H1 (cell line): Measurements from ENCODE around the gene KLHL7. TPM values are rescaled to one million over a fixed set of nuclear protein-coding genes. Genes with fewer than 3 reads are reported as not detected.

Experiments
- CTCF ChIA-PET: fragments of 300-600 bp; sonication (Branson Sonifier 250); formaldehyde crosslinking; loops from one replicate; lab custom pipeline; 2021; ENCODE audit not compliant: partially characterized antibody; lab: Charles Lee
- POLR2A ChIA-PET: fragments of 300-600 bp; sonication (Branson Sonifier 250); formaldehyde crosslinking; loops from one replicate; lab custom pipeline; 2021; ENCODE audit warnings: inconsistent platforms; ENCODE audit not compliant: partially characterized antibody; lab: Charles Lee
- DNase-seq, 2 experiments: peaks; one replicate each; pipeline versions ENCODE4 v3.0.0 to v3.0.0-alpha.2; 2010 to 2022; ENCODE audit warnings: low spot score in 2 of 2, low read depth in 1 of 2, mixed read lengths in 1 of 2
- FAIRE-seq: peaks from 2 replicates; lab custom pipeline; 2011; peaks lifted over from hg19 to GRCh38; lab: Jason Lieb, UNC
- H2AFZ ChIP-seq: 2 replicates; pipeline ENCODE4 v1.8.1; 2012; ENCODE audit warnings: low read length, inconsistent platforms
- H2AK5ac ChIP-seq: 2 replicates; pipeline ENCODE4 v1.6.1; 2013; ENCODE audit warnings: low read depth, low read length
- H2BK120ac ChIP-seq: replicated peaks from 2 replicates; pipeline ENCODE3; 2013; ENCODE audit warnings: low read depth, low read length, inconsistent platforms
- H2BK12ac ChIP-seq: 2 replicates; pipeline ENCODE4 v1.6.1; 2013; ENCODE audit warnings: low read depth, low read length
- H2BK15ac ChIP-seq: 2 replicates; pipeline ENCODE4 v1.6.1; 2013; ENCODE audit warnings: low read length
- H2BK20ac ChIP-seq: 2 replicates; pipeline ENCODE4 v1.6.1; 2013; ENCODE audit warnings: low read length
- H2BK5ac ChIP-seq: 2 replicates; pipeline ENCODE4 v1.6.1; 2013; ENCODE audit warnings: low read depth, low read length
- H3K14ac ChIP-seq: 2 replicates; pipeline ENCODE4 v1.6.1; 2013; ENCODE audit warnings: inconsistent platforms; ENCODE audit not compliant: insufficient read length
- H3K18ac ChIP-seq: 2 replicates; pipeline ENCODE4 v1.6.1; 2013; ENCODE audit warnings: low read length; ENCODE audit errors: extremely low read depth
- H3K23ac ChIP-seq: 2 replicates; pipeline ENCODE4 v1.6.1; 2013; ENCODE audit warnings: inconsistent platforms; ENCODE audit not compliant: insufficient read length
- H3K23me2 ChIP-seq: 2 replicates; pipeline ENCODE4 v1.6.1; 2013; ENCODE audit warnings: low read depth, low read length
- H3K27ac ChIP-seq: 2 replicates; pipeline ENCODE4 v1.6.1; 2011; ENCODE audit warnings: low read depth, low read length, inconsistent platforms
- H3K27me3 ChIP-seq, 4 experiments: replicated peaks in 1 of 4; 1 replicate in 1 of 4; 2 replicates in 3 of 4; pipeline versions ENCODE4 v1.6.1 to v1.8.1; 2011 to 2013; ENCODE audit warnings: low read length in 3 of 4, mild to moderate bottlenecking in 3 of 4, inconsistent platforms in 2 of 4, mixed read lengths in 2 of 4, moderate library complexity in 1 of 4; ENCODE audit not compliant: control insufficient read depth in 3 of 4, insufficient read depth in 3 of 4; ENCODE audit errors: extremely low read depth in 1 of 4
- H3K36me3 ChIP-seq, 4 experiments: 2 replicates each; pipeline versions ENCODE4 v1.6.1 to v1.8.1; 2011 to 2013; ENCODE audit warnings: mild to moderate bottlenecking in 4 of 4, low read length in 3 of 4, moderate library complexity in 2 of 4, control low read depth in 1 of 4, inconsistent platforms in 1 of 4; ENCODE audit not compliant: insufficient read depth in 4 of 4, control insufficient read depth in 2 of 4
- H3K4ac ChIP-seq: replicated peaks from 2 replicates; pipeline ENCODE3; 2013; ENCODE audit warnings: low read length, low read depth, mixed read lengths, inconsistent platforms; ENCODE audit not compliant: insufficient read length
- H3K4me1 ChIP-seq, 4 experiments: replicated peaks in 1 of 4; 1 replicate in 1 of 4; 2 replicates in 3 of 4; pipeline versions ENCODE4 v1.6.1 to v1.8.1; 2011 to 2013; ENCODE audit warnings: low read length in 3 of 4, inconsistent platforms in 2 of 4, mixed read lengths in 1 of 4; ENCODE audit not compliant: insufficient read depth in 4 of 4, control insufficient read depth in 3 of 4
- H3K4me2 ChIP-seq, 2 experiments: 2 replicates each; pipeline versions ENCODE4 v1.6.1 to v1.8.1; 2011 to 2013; ENCODE audit warnings: low read depth in 2 of 2, low read length in 2 of 2, control low read depth in 1 of 2, inconsistent platforms in 1 of 2, mild to moderate bottlenecking in 1 of 2; ENCODE audit not compliant: insufficient read depth in 1 of 2
- H3K4me3 ChIP-seq, 4 experiments: fragments of 200-600, 300-600 bp in 1 of 4; sonication (generic), shearing (Covaris generic), sonication (Bioruptor Twin) in 1 of 4; 2 replicates each; pipeline versions ENCODE4 v1.5.1 to v1.8.1; 2011 to 2016; ENCODE audit warnings: low read length in 4 of 4, low read depth in 3 of 4, control low read depth in 2 of 4, inconsistent platforms in 2 of 4, mild to moderate bottlenecking in 2 of 4, mixed read lengths in 1 of 4, moderate library complexity in 1 of 4; ENCODE audit not compliant: insufficient read depth in 2 of 4; ENCODE audit errors: extremely low read depth in 1 of 4
- H3K56ac ChIP-seq: replicated peaks from 2 replicates; pipeline ENCODE3; 2013; ENCODE audit warnings: low read depth, mild to moderate bottlenecking, mixed read lengths, low read length, inconsistent platforms; ENCODE audit not compliant: insufficient read length
- H3K79me1 ChIP-seq: 2 replicates; pipeline ENCODE4 v1.6.1; 2013; ENCODE audit warnings: low read depth, low read length, control low read depth
- H3K79me2 ChIP-seq, 2 experiments: 2 replicates each; pipeline versions ENCODE4 v1.6.1 to v1.8.1; 2012 to 2013; ENCODE audit warnings: low read length in 2 of 2, mild to moderate bottlenecking in 2 of 2, inconsistent platforms in 1 of 2; ENCODE audit not compliant: insufficient read depth in 2 of 2, control insufficient read depth in 1 of 2
- H3K9ac ChIP-seq, 4 experiments: replicated peaks in 1 of 4; 1 replicate in 1 of 4; 2 replicates in 3 of 4; pipeline versions ENCODE4 v1.6.1 to v1.8.1; 2011 to 2013; ENCODE audit warnings: low read depth in 3 of 4, low read length in 3 of 4, control low read depth in 2 of 4, mild to moderate bottlenecking in 2 of 4, moderate library complexity in 2 of 4, inconsistent platforms in 1 of 4; ENCODE audit errors: extremely low read depth in 1 of 4
- H3K9me3 ChIP-seq, 2 experiments: 2 replicates each; pipeline versions ENCODE4 v1.6.1 to v1.8.1; 2012 to 2013; ENCODE audit warnings: mild to moderate bottlenecking in 2 of 2, moderate library complexity in 2 of 2, control low read depth in 1 of 2, inconsistent platforms in 1 of 2, low read depth in 1 of 2, low read length in 1 of 2, mixed read lengths in 1 of 2; ENCODE audit not compliant: insufficient read depth in 2 of 2
- H4K20me1 ChIP-seq, 2 experiments: replicated peaks in 1 of 2; 2 replicates each; pipeline versions ENCODE3 to v1.8.1; 2011 to 2013; ENCODE audit warnings: inconsistent platforms in 2 of 2, low read length in 2 of 2, mild to moderate bottlenecking in 1 of 2; ENCODE audit not compliant: insufficient read depth in 2 of 2, control insufficient read depth in 1 of 2
- H4K5ac ChIP-seq: 2 replicates; pipeline ENCODE4 v1.6.1; 2013; ENCODE audit warnings: low read length, low read depth, mixed read lengths, inconsistent platforms; ENCODE audit not compliant: insufficient read length
- H4K8ac ChIP-seq: 2 replicates; pipeline ENCODE4 v1.8.0; 2013; ENCODE audit warnings: mild to moderate bottlenecking, moderate library complexity, low read length, inconsistent platforms; ENCODE audit not compliant: insufficient read depth; ENCODE audit errors: extremely low read depth
- H4K91ac ChIP-seq: replicated peaks from 2 replicates; pipeline ENCODE3; 2013; ENCODE audit warnings: low read length, mixed read lengths, inconsistent platforms; ENCODE audit not compliant: insufficient read length
- CBX5 ChIP-seq: fragments of 300-800, 300-1000 bp; sonication (generic); IDR thresholded peaks from 2 replicates; pipeline ENCODE4 v1.7.1; 2016; ENCODE audit warnings: antibody characterized with exemption, low read length, low read depth
- CEBPB ChIP-seq: IDR thresholded peaks from 2 replicates; pipeline ENCODE4 v1.6.1; 2012; ENCODE audit warnings: low read depth, low read length
- EZH2 ChIP-seq: fragments of 200-600 bp; sonication (generic); IDR thresholded peaks from 2 replicates; pipeline ENCODE4 v1.7.1; 2012; ENCODE audit warnings: low read depth, mild to moderate bottlenecking, moderate library complexity, low read length, inconsistent platforms; ENCODE audit not compliant: severe bottlenecking
- GABPA ChIP-seq: IDR thresholded peaks from 2 replicates; pipeline ENCODE4 v1.6.1; 2011; ENCODE audit warnings: mild to moderate bottlenecking, low read length, moderate library complexity, borderline replicate concordance; ENCODE audit not compliant: insufficient read depth
- HDAC6 ChIP-seq: IDR thresholded peaks from one replicate; pipeline ENCODE4 v1.7.1; 2012; ENCODE audit warnings: low read depth, mild to moderate bottlenecking, inconsistent platforms, low read length, moderate library complexity
- JUN ChIP-seq: IDR thresholded peaks from 2 replicates; pipeline ENCODE4 v1.6.1; 2011; ENCODE audit warnings: low read depth, mild to moderate bottlenecking, improper control_type of control experiment, low read length
- NANOG ChIP-seq: IDR thresholded peaks from 2 replicates; pipeline ENCODE4 v1.6.1; 2011; ENCODE audit warnings: low read length, low read depth, mild to moderate bottlenecking, inconsistent platforms; ENCODE audit not compliant: insufficient read depth, poor library complexity, severe bottlenecking
- POU5F1 ChIP-seq: IDR thresholded peaks from 2 replicates; pipeline ENCODE4 v1.6.1; 2011; ENCODE audit warnings: low read depth, mild to moderate bottlenecking, low read length, moderate library complexity
- SIRT6 ChIP-seq: IDR thresholded peaks from one replicate; pipeline ENCODE4 v1.7.1; 2012; ENCODE audit warnings: low read length, inconsistent platforms
- SP1 ChIP-seq: IDR thresholded peaks from 2 replicates; pipeline ENCODE4 v1.6.1; 2011; ENCODE audit warnings: low read depth, low read length
- TCF12 ChIP-seq: IDR thresholded peaks from 2 replicates; pipeline ENCODE4 v1.6.1; 2011; ENCODE audit warnings: low read depth, mild to moderate bottlenecking, low read length
- WGBS, 2 experiments: shearing (Covaris generic) in 1 of 2; methylation state at CpG; one replicate each; pipeline versions ENCODE4 v1.1.6 to v1.1.7; 2013 to 2015; ENCODE audit warnings: low lambda C conversion rate in 2 of 2, mixed read lengths in 2 of 2, inconsistent platforms in 1 of 2, low coverage in 1 of 2, missing lambda C conversion rate in 1 of 2; ENCODE audit not compliant: insufficient replicate concordance in 2 of 2, insufficient coverage in 1 of 2, insufficient read length in 1 of 2; ENCODE audit errors: extremely low coverage in 1 of 2, missing lambda C conversion rate in 1 of 2; 5-methylcytosine and 5-hydroxymethylcytosine counted together
- polyA plus RNA-seq, 7 experiments: library from polyadenylated mRNA; depleted of rRNA in 3 of 7; stranded (reverse) in 5 of 7; unstranded in 2 of 7; fragments of >200 nt in 5 of 7; fragments of 200-250 nt in 2 of 7; gene quantifications; 1 replicate in 5 of 7; 2 replicates in 1 of 7; 4 replicates in 1 of 7; pipeline versions ENCODE4 v1.2.1 to v1.2.3, GENCODE V29; 2011 to 2013; ENCODE audit warnings: missing spikeins in 2 of 7, mixed read lengths in 2 of 7
- total RNA-seq: library from RNA; stranded (reverse); fragmentation: NEBNext Ultra II Directional; extraction: Animal tissue kit (Norgen Biotek cat#: 25700); gene quantifications from 2 replicates; pipeline ENCODE4 v1.2.1, GENCODE V29; 2021
- TF ChIP-seq, protein P1 (sequence below), 3 experiments: IDR thresholded peaks; 1 replicate in 2 of 3; 2 replicates in 1 of 3; pipeline versions ENCODE4 v1.5.1 to v1.6.1; 2011; ENCODE audit warnings: low read length in 3 of 3, mild to moderate bottlenecking in 3 of 3, inconsistent platforms in 2 of 3, low read depth in 1 of 3, moderate library complexity in 1 of 3; ENCODE audit not compliant: insufficient read depth in 1 of 3; ENCODE audit errors: control extremely low read depth in 1 of 3

Gene KLHL7
- total and polyA plus RNA-seq, 2 of the 8 experiments (the other 6 are each of a cell fraction or from before 2014, with no cell fraction given) = 65.3 to 115 TPM

GRCh38 chr7:23214938-23215337 is 109.4 kb downstream of the KLHL7 start:
- no peaks in the 10 kb centered on the region for H3K23me2 ChIP-seq
- H3K23ac ChIP-seq = no peak overlapping the region
- H2BK12ac ChIP-seq = no peak overlapping the region
- H3K4me2 ChIP-seq = no peak overlapping the region
- no peak overlapping the region for H3K56ac ChIP-seq
- H3K4me1 ChIP-seq = peaks cover 0 to 3% (median 0%) of the 10 kb centered on the region in 4 experiments; a peak in 3 of 7 replicates
- no peak overlapping the region for H3K4me3 ChIP-seq
- H3K36me3 ChIP-seq = no peaks in the 10 kb centered on the region
- no peak overlapping the region for H4K5ac ChIP-seq
- H3K79me2 ChIP-seq = no peaks in the 10 kb centered on the region
- H3K4ac ChIP-seq = no peak overlapping the region
- no peak overlapping the region for H4K91ac ChIP-seq
- H2AFZ ChIP-seq = no peak overlapping the region
- H3K27ac ChIP-seq = no peak overlapping the region
- H3K14ac ChIP-seq = no peak overlapping the region
- FAIRE-seq (no peak), DNase-seq (no peak)
- H3K79me1 ChIP-seq = no peaks in the 10 kb centered on the region
- no peaks in the 10 kb centered on the region for H3K9me3 ChIP-seq
- H2BK120ac ChIP-seq = no peak overlapping the region
- H2BK20ac ChIP-seq = no peak overlapping the region
- POLR2A ChIA-PET = interaction anchor here (0.9 kb wide), 2 partner anchors 9 to 15 kb away, joined by 3 read pairs; no protein-coding TSS in a partner anchor
- no peaks in the 10 kb centered on the region; a peak in 2 of 7 replicates for H3K27me3 ChIP-seq
- no peak overlapping the region for H3K9ac ChIP-seq
- 90% methylated on average over 3 of the region's 6 CpGs; no CpG with 5 or more reads in 1 of the 2 experiments for WGBS, 2 experiments
- no peaks in the 10 kb centered on the region for H4K20me1 ChIP-seq
- CTCF ChIA-PET = interaction anchor here (1.0 to 1.4 kb wide), 3 partner anchors 8 to 64 kb away, joined by 3 to 6 read pairs (median 3); no protein-coding TSS in a partner anchor
- H3K18ac ChIP-seq = no peak overlapping the region
- H4K8ac ChIP-seq = no peak overlapping the region
- H2BK5ac ChIP-seq = no peak overlapping the region
- no peak overlapping the region for H2AK5ac ChIP-seq
- no peak overlapping the region for H2BK15ac ChIP-seq
- TF ChIP-seq TCF12 (no peak), GABPA (no peak), CBX5 (no peak), EZH2 (no peak), JUN (no peak), CEBPB (no peak), HDAC6 (no peak), SP1 (no peak), NANOG (no peak), POU5F1 (no peak), SIRT6 (no peak)
- TF ChIP-seq, protein P1, sequence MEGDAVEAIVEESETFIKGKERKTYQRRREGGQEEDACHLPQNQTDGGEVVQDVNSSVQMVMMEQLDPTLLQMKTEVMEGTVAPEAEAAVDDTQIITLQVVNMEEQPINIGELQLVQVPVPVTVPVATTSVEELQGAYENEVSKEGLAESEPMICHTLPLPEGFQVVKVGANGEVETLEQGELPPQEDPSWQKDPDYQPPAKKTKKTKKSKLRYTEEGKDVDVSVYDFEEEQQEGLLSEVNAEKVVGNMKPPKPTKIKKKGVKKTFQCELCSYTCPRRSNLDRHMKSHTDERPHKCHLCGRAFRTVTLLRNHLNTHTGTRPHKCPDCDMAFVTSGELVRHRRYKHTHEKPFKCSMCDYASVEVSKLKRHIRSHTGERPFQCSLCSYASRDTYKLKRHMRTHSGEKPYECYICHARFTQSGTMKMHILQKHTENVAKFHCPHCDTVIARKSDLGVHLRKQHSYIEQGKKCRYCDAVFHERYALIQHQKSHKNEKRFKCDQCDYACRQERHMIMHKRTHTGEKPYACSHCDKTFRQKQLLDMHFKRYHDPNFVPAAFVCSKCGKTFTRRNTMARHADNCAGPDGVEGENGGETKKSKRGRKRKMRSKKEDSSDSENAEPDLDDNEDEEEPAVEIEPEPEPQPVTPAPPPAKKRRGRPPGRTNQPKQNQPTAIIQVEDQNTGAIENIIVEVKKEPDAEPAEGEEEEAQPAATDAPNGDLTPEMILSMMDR (IDR thresholded peaks at IDR 0.05; ENCODE audit: control extremely low read depth in 1 of 3, insufficient read depth in 1 of 3, low read depth in 1 of 3, low read length in 3 of 3) = no peak
